Sigmoid colon (tissue), 4 donors: Measurements from ENCODE around the gene RAPSN.
"Not testable (repeated sequence)": the region's sequence is repeated elsewhere in the genome, so short reads cannot be mapped to it uniquely, and the experiment has no call there.

Source experiments
- EP300 ChIP-seq, 4 donors: sonication (generic); formaldehyde crosslinking; IDR thresholded peaks; one replicate each; pipeline ENCODE4 v1.6.1; 2017; ENCODE audit warnings: antibody characterized with exemption in 4 of 4
- POLR2A ChIP-seq, 2 donors: fragments of 450-650 bp; IDR thresholded peaks; one replicate each; pipeline ENCODE4 v1.6.1; 2016; ENCODE audit warnings: antibody characterized with exemption in 2 of 2, mild to moderate bottlenecking in 2 of 2, moderate library complexity in 2 of 2
- POLR2AphosphoS5 ChIP-seq, 4 donors: sonication (generic); formaldehyde crosslinking; IDR thresholded peaks; one replicate each; pipeline ENCODE4 v1.6.1; 2017; ENCODE audit warnings: antibody characterized with exemption in 4 of 4
- TF ChIP-seq, protein P1 (sequence below), 4 experiments: fragments of 450-650 bp in 3 of 4; fragments of 200-600 bp in 1 of 4; IDR thresholded peaks; one replicate each; pipeline ENCODE4 v1.5.1; 2016 to 2019; ENCODE audit warnings: antibody characterized with exemption in 4 of 4, mild to moderate bottlenecking in 3 of 4, moderate library complexity in 2 of 4

DNA sequence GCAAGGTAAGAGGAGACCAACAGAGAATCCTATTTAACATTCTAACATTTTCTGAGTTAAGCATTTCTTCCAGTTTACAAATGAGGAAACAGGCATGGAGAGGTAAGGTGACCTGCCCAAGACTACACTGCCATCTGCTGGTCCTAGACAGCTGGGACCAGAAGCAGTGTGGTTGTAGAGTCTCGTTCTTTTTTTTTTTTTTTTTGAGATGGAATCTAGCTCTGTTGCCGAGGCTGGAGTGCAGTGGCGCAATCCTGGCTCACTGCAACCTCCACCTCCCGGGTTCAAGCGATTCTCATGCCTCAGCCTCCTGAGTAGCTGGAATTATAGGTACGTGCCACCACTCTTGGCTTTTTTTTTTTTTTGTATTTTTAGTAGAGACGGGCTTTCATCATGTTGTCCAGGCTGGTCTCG, 5.3 kb upstream of the RAPSN start:
- TF ChIP-seq, protein P1, sequence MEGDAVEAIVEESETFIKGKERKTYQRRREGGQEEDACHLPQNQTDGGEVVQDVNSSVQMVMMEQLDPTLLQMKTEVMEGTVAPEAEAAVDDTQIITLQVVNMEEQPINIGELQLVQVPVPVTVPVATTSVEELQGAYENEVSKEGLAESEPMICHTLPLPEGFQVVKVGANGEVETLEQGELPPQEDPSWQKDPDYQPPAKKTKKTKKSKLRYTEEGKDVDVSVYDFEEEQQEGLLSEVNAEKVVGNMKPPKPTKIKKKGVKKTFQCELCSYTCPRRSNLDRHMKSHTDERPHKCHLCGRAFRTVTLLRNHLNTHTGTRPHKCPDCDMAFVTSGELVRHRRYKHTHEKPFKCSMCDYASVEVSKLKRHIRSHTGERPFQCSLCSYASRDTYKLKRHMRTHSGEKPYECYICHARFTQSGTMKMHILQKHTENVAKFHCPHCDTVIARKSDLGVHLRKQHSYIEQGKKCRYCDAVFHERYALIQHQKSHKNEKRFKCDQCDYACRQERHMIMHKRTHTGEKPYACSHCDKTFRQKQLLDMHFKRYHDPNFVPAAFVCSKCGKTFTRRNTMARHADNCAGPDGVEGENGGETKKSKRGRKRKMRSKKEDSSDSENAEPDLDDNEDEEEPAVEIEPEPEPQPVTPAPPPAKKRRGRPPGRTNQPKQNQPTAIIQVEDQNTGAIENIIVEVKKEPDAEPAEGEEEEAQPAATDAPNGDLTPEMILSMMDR (IDR thresholded peaks at IDR 0.05): peak; percentile 49 to 71 (median 65)
- TF ChIP-seq POLR2A, EP300 (IDR thresholded peaks at IDR 0.05): not testable (repeated sequence)
- TF ChIP-seq POLR2AphosphoS5 (IDR thresholded peaks at IDR 0.05): peak in 1 of 4 donors; percentile 17
